LNCAP (cell line): ENCODE results near the gene TNS3.

Experiments used
- CTCF ChIP-seq: fragments of 450-650 bp; IDR thresholded peaks from 2 replicates; pipeline ENCODE4 v1.5.1; 2017; ENCODE audit warnings: mild to moderate bottlenecking

Gene TNS3

DNA sequence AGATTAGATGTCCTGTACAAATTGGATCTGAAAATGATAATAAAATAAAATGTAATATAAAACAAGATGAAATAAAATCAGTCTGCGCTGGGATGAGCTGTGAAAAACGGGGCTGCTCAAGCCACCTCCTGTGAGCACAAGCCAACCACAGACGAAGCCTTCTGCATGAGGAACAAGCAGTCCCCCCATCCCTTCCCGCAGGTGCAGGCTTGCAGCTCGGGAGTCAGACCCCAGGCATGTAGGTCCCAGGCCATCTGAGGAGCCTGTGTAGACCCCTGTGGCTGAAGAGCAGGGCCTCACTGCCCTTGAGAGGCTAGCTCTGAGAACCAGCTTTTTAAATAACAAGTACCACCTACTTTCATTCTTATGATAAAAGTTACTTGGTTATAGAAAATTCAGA is 123.4 kb downstream of the TNS3 start:
- no peak for TF ChIP-seq CTCF

DNA sequence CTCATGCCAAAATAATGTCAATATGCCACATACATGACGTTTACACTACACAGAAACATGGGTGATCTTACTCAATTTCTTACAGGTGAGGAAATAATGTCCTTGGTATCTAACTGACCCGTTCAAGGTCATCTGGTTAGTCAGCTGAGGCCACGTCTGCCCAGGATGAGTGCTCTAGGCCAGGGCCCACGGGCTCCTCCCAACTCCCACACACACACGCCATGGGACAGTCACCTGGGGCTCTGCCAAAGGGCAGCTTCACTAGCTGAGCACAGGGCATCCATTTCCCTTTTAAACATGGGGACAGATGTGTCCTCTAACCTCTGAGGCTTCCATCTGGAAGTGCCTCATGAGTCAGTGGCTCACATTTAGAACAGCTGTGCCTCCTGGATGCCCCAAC is 123.9 kb downstream of the TNS3 start:
- no peak for TF ChIP-seq CTCF

DNA sequence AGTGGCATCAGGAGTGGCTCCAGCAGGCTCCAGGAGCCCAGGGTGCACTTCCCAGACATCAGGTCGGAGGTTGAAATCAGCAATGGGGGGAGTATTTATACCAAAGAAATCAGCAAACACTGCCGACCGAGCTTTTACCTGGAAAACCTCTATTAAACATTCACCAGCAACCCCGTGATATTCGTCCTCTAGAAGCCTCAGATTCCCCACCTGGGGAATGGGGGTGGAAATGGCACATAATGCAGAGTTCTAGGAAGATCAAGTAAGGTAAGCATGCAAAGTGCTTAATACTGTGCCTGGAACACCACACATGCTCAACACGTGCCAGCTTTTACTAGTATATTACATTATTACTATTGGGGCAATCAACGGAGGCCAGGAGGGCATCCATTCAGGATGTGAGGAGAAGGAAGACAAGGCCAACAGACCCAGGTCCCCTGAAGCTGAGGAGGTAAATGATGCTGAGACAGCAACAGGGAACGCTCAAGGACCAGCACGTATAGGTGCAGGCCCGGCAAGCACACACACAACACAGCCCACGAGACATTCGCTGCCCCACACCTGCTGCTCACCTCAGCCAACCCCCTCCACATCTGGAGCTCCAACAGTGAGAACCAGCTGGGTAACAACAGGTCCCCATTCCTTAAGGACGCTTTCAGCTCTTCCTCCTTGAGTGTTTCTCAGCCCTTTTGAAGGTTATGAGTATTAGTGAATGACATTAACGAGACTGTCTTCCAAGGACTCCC is 125.5 kb downstream of the TNS3 start:
- no peak for TF ChIP-seq CTCF

DNA sequence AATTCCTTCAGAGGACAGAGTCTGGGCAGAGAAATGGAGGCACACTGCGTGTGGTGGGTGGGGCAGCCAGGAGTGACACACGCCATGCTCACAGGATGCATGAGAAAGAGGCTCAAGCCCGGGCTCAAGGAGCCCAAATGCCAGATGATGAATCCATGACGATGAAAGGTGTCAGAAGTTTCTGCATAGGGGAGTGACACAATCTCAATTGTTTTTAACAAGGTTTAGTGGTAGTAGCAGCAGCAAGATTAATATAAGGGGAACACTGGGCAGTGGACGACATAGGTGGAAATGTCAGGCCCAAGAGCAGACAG is 126.1 kb downstream of the TNS3 start:
- TF ChIP-seq CTCF: no peak

- no peak for TF ChIP-seq CTCF
These were observed 126.7 kb downstream of the TNS3 start for GRCh38 chr7:47454974-47455871.

GRCh38 chr7:47454069-47454973 is 127.6 kb downstream of the TNS3 start:
- TF ChIP-seq CTCF: no peak
